ENCODE measurements around the gene ZNF385C. TPM values are rescaled to one million over a fixed set of nuclear protein-coding genes. Genes with fewer than 3 reads are reported as not detected.

The ZNF385C gene
- total RNA-seq, 6 donors from 2014 or later = 0.30 to 2.1 (median 0.44) TPM

- H3K9me3 ChIP-seq = no peaks in the 10 kb centered on the region
- DNase-seq (peak; percentile 34 to 89), ATAC-seq (ENCODE audit: low FRiP score in 2 of 2) (peak in 1 of 2 donors; percentile 16)
- peaks cover 11 to 14% (median 12%) of the 10 kb centered on the region in 4 donors for H3K4me1 ChIP-seq
- TF ChIP-seq CTCF (IDR thresholded peaks at IDR 0.05) = peak in 3 of 6 experiments; percentile 5 to 39 (median 24)
- TF ChIP-seq POLR2A (IDR thresholded peaks at IDR 0.05) = no peak
- peak overlapping the region in 3 of 4 donors; percentile 29 to 37 (median 33) for H3K4me3 ChIP-seq
- 17 to 30% methylated on average over 12 to 34 of the region's 67 CpGs for WGBS, 2 donors
- no peaks in the 10 kb centered on the region for H3K36me3 ChIP-seq
- H3K27me3 ChIP-seq = peaks cover 0 to 19% (median 6%) of the 10 kb centered on the region in 4 donors
- H3K27ac ChIP-seq = no peak overlapping the region
These were observed 25.7 kb downstream of the ZNF385C start for GRCh38 chr17:42072323-42073187.

- H3K27me3 ChIP-seq = peaks cover 0 to 19% (median 6%) of the 10 kb centered on the region in 4 donors
- no peak overlapping the region for H3K27ac ChIP-seq
- H3K9me3 ChIP-seq = no peaks in the 10 kb centered on the region
- H3K4me3 ChIP-seq = peak overlapping the region in 1 of 4 donors; percentile 33
- DNase-seq = no peak
- 9 to 14% methylated on average over 2 to 3 of the region's 3 CpGs for WGBS, 2 donors
- ATAC-seq (ENCODE audit: low FRiP score in 2 of 2) = no peak
- TF ChIP-seq CTCF (IDR thresholded peaks at IDR 0.05) (no peak), POLR2A (IDR thresholded peaks at IDR 0.05) (no peak), POLR2AphosphoS5 (IDR thresholded peaks at IDR 0.05) (no peak), EP300 (IDR thresholded peaks at IDR 0.05) (no peak)
- H3K4me1 ChIP-seq = peaks cover 11 to 14% (median 12%) of the 10 kb centered on the region in 4 donors
- no peaks in the 10 kb centered on the region for H3K36me3 ChIP-seq
These were observed 26.5 kb downstream of the ZNF385C start for GRCh38 chr17:42071810-42072209.

- Histone ChIP-seq H3K4me1 (peaks cover 11 to 17% (median 13%) of the 10 kb centered on the region in 4 donors), H3K4me3 (no peak overlapping the region), H3K36me3 (no peaks in the 10 kb centered on the region), H3K27me3 (peaks cover 0 to 19% (median 6%) of the 10 kb centered on the region in 4 donors), H3K9me3 (no peaks in the 10 kb centered on the region), H3K27ac (no peak overlapping the region)
- ATAC-seq (ENCODE audit: low FRiP score in 2 of 2) (no peak), DNase-seq (no peak)
- no peak for TF ChIP-seq POLR2A (IDR thresholded peaks at IDR 0.05)
- no peak for TF ChIP-seq POLR2AphosphoS5 (IDR thresholded peaks at IDR 0.05)
- TF ChIP-seq CTCF (IDR thresholded peaks at IDR 0.05) = no peak
- no peak for TF ChIP-seq EP300 (IDR thresholded peaks at IDR 0.05)
- 80 to 83% methylated on average over 3 of the region's 3 CpGs for WGBS, 2 donors
These were observed 29.3 kb downstream of the ZNF385C start for GRCh38 chr17:42068979-42069378.

GRCh38 chr17:42067371-42068091 is 30.7 kb downstream of the ZNF385C start:
- no peak overlapping the region for H3K27ac ChIP-seq
- peak in 1 of 2 donors; percentile 57 for DNase-seq
- no peak overlapping the region for H3K4me3 ChIP-seq
- no peaks in the 10 kb centered on the region for H3K9me3 ChIP-seq
- TF ChIP-seq CTCF (IDR thresholded peaks at IDR 0.05) (peak; percentile 87 to 97 (median 90)), POLR2A (IDR thresholded peaks at IDR 0.05) (no peak)
- peaks cover 7 to 16% (median 12%) of the 10 kb centered on the region in 4 donors for H3K4me1 ChIP-seq
- 24 to 52% methylated on average over 8 to 10 of the region's 12 CpGs for WGBS, 2 donors
- peak; percentile 38 to 73 for ATAC-seq (ENCODE audit: low FRiP score in 2 of 2)
- peaks cover 0 to 15% (median 4%) of the 10 kb centered on the region in 4 donors for H3K27me3 ChIP-seq
- no peaks in the 10 kb centered on the region for H3K36me3 ChIP-seq
